K562 (cell line): ENCODE data around the gene MAP1LC3B. TPM values are rescaled to one million over a fixed set of nuclear protein-coding genes. Genes with fewer than 3 reads are reported as not detected.

ENCODE experiments used
- ATAC-seq: fragments of 200-7000 bp; cut with Tn5 transposase; 3 replicates; pipeline ENCODE4 v1.9.1; 2020; ENCODE audit warnings: moderate library complexity
- BruUV-seq: library from RNA; stranded (reverse); fragments of 400-500 nt; replicated peaks from 2 replicates; lab custom pipeline; 2021; lab: Mats Ljungman, UMichigan
- CTCF ChIA-PET: fragments of 300-600 bp; formaldehyde crosslinking; extraction: SDS; loops from one replicate; lab custom pipeline; 2021; ENCODE audit warnings: low intra/inter-chr PET ratio; lab: Yijun Ruan, JAX
- POLR2A ChIA-PET: fragments of 300-600, 350-650 bp; sonication (Branson Sonifier 250); formaldehyde crosslinking; extraction: SDS; loops from one replicate; lab custom pipeline; 2021; ENCODE audit warnings: antibody characterized with exemption, inconsistent platforms; lab: Yijun Ruan, JAX
- DNase-seq, 4 experiments: peaks; one replicate each; pipeline versions ENCODE4 v3.0.0 to v3.0.0-alpha.2; 2011 to 2018; ENCODE audit warnings: low spot score in 3 of 4, mixed read lengths in 3 of 4; ENCODE audit errors: extremely low read depth in 1 of 4
- FAIRE-seq: peaks from 2 replicates; lab custom pipeline; 2011; peaks lifted over from hg19 to GRCh38; lab: Jason Lieb, UNC
- H2AFZ ChIP-seq: 2 replicates; pipeline ENCODE4 v1.6.0; 2011; ENCODE audit warnings: low read depth, low read length, control low read depth, inconsistent platforms
- H3K27ac ChIP-seq: fragments of 200-600 bp; 3 replicates; pipeline ENCODE4 v1.8.0; 2011; ENCODE audit warnings: low read depth, mild to moderate bottlenecking, control low read depth, inconsistent platforms, low read length, moderate library complexity, mixed read lengths; ENCODE audit errors: extremely low read depth
- H3K27me3 ChIP-seq, 2 experiments: fragments of 300-600 bp in 1 of 2; 2 replicates in 1 of 2; 3 replicates in 1 of 2; pipeline versions ENCODE4 v1.6.0 to v1.8.0; 2011; ENCODE audit warnings: inconsistent platforms in 2 of 2, low read length in 2 of 2, mild to moderate bottlenecking in 1 of 2, mixed read lengths in 1 of 2, moderate library complexity in 1 of 2; ENCODE audit not compliant: control insufficient read depth in 2 of 2, insufficient read depth in 2 of 2
- H3K36me3 ChIP-seq: fragments of 300-600 bp; 3 replicates; pipeline ENCODE4 v1.8.0; 2011; ENCODE audit warnings: mild to moderate bottlenecking, low read length, inconsistent platforms; ENCODE audit not compliant: control insufficient read depth, insufficient read depth
- H3K4me1 ChIP-seq, 2 experiments: fragments of 200-600 bp in 1 of 2; replicated peaks in 1 of 2; 2 replicates in 1 of 2; 3 replicates in 1 of 2; pipeline versions ENCODE4 v1.5.1 to v1.8.0; 2011; ENCODE audit warnings: inconsistent platforms in 2 of 2, low read length in 2 of 2, mild to moderate bottlenecking in 1 of 2, mixed read lengths in 1 of 2, moderate library complexity in 1 of 2; ENCODE audit not compliant: control insufficient read depth in 2 of 2, insufficient read depth in 2 of 2
- H3K4me2 ChIP-seq: 2 replicates; pipeline ENCODE4 v1.6.1; 2011; ENCODE audit warnings: low read length, control low read depth, inconsistent platforms, mixed read lengths; ENCODE audit not compliant: insufficient read depth
- H3K4me3 ChIP-seq: fragments of 200-600 bp; sonication (generic), shearing (Covaris generic); 2 replicates; pipeline ENCODE4 v1.5.1; 2016; ENCODE audit warnings: control low read depth, inconsistent platforms
- H3K79me2 ChIP-seq: fragments of 200-600 bp; 3 replicates; pipeline ENCODE4 v1.8.0; 2011; ENCODE audit warnings: low read length, inconsistent platforms; ENCODE audit not compliant: control insufficient read depth, insufficient read depth
- H3K9ac ChIP-seq, 2 experiments: 2 replicates each; pipeline versions ENCODE4 v1.6.0 to v1.6.1; 2011; ENCODE audit warnings: low read depth in 2 of 2, low read length in 2 of 2, control low read depth in 1 of 2, inconsistent platforms in 1 of 2, mild to moderate bottlenecking in 1 of 2, mixed read lengths in 1 of 2; ENCODE audit not compliant: insufficient read depth in 1 of 2
- H3K9me1 ChIP-seq: one replicate; pipeline ENCODE4 v1.6.0; 2011; ENCODE audit warnings: inconsistent platforms, mild to moderate bottlenecking, low read length, moderate library complexity; ENCODE audit not compliant: control insufficient read depth, insufficient read depth
- H3K9me3 ChIP-seq: replicated peaks from 2 replicates; pipeline ENCODE4 v1.5.1; 2011; ENCODE audit warnings: low read depth, low read length, inconsistent platforms; ENCODE audit not compliant: control insufficient read depth, insufficient read depth
- H4K20me1 ChIP-seq: replicated peaks from 2 replicates; pipeline ENCODE4 v1.6.1; 2011; ENCODE audit warnings: low read length, inconsistent platforms, mixed read lengths; ENCODE audit not compliant: control insufficient read depth, insufficient read depth
- ETV6 ChIP-seq, 3 experiments: fragments of 150-350 bp in 1 of 3; sonication (generic) in 1 of 3; formaldehyde crosslinking in 1 of 3; IDR thresholded peaks; 2 replicates each; pipeline versions ENCODE4 v1.6.1 to v1.8.0; 2014 to 2022; ENCODE audit warnings: borderline replicate concordance in 2 of 3, low read depth in 2 of 3, antibody characterized with exemption in 1 of 3, low read length in 1 of 3, mild to moderate bottlenecking in 1 of 3, missing genetic modification reagents in 1 of 3
- EZH2 ChIP-seq: IDR thresholded peaks from 2 replicates; pipeline ENCODE4 v1.6.1; 2012; ENCODE audit warnings: low read depth, mild to moderate bottlenecking, inconsistent platforms, low read length, borderline replicate concordance
- IRF2 ChIP-seq: sonication (generic); formaldehyde crosslinking; IDR thresholded peaks from 2 replicates; pipeline ENCODE4 v1.8.1; 2022; ENCODE audit warnings: mild to moderate bottlenecking, missing genetic modification reagents
- NFE2 ChIP-seq: IDR thresholded peaks from 2 replicates; pipeline ENCODE4 v1.6.1; 2014; ENCODE audit warnings: antibody characterized with exemption, low read depth
- POLR2G ChIP-seq: fragments of 200-400 bp; formaldehyde crosslinking; IDR thresholded peaks from 2 replicates; pipeline ENCODE4 v1.6.1; 2017; ENCODE audit warnings: low read depth, mild to moderate bottlenecking, antibody characterized with exemption, low read length, moderate library complexity
- TRIM28 ChIP-seq: fragments of 450-650 bp; IDR thresholded peaks from 2 replicates; pipeline ENCODE4 v1.6.1; 2017
- ZNF512 ChIP-seq: IDR thresholded peaks from 2 replicates; pipeline ENCODE4 v1.6.1; 2016; ENCODE audit warnings: missing genetic modification characterization, missing compliant biosample characterization
- WGBS: fragments of 100-300 bp; shearing (Covaris generic); methylation state at CpG from one replicate; pipeline ENCODE4 v1.1.6; 2016; ENCODE audit warnings: low coverage, mixed read lengths; ENCODE audit not compliant: insufficient coverage; ENCODE audit errors: missing lambda C conversion rate; 5-methylcytosine and 5-hydroxymethylcytosine counted together
- in situ Hi-C: fragments of 300-500 bp; cut with MboI; formaldehyde crosslinking; loops from 4 replicates; pipeline ENCODE4 v1.15.0; 2018; ENCODE audit warnings: inconsistent platforms, mixed read lengths
- intact Hi-C: fragments of 100-400 bp; cut with micrococcal nuclease; formaldehyde crosslinking; loops from 2 replicates; pipeline ENCODE4 v1.14.2; 2022
- polyA plus RNA-seq, 8 experiments: library from polyadenylated mRNA; depleted of rRNA in 4 of 8; stranded (reverse) in 5 of 8; unstranded in 3 of 8; fragments of >200 nt; fragmentation: Nextera tagmentation in 2 of 8; fragmentation: Illumina TruSeq in 1 of 8; extraction: Ambion mirVana in 2 of 8; extraction: Trizol in 1 of 8; gene quantifications; 2 replicates each; pipeline versions ENCODE4 v1.2.1 to v1.2.3, GENCODE V29; 2011 to 2014; ENCODE audit warnings: inconsistent platforms in 1 of 8, missing spikeins in 1 of 8
- total RNA-seq, 7 experiments: library from RNA; depleted of rRNA in 6 of 7; stranded (reverse); fragments of >200 nt in 6 of 7; fragmentation: Illumina TruSeq in 2 of 7; extraction: Trizol in 2 of 7; gene quantifications; 2 replicates each; pipeline versions ENCODE4 v1.2.1 to v1.2.3, GENCODE V29; 2011 to 2021; ENCODE audit warnings: low replicate concordance in 1 of 7

Gene MAP1LC3B
- total and polyA plus RNA-seq, 9 of the 15 experiments (the other 6 are each of a cell fraction or from before 2014, with no cell fraction given): 16.0 to 81.5 (median 36.7) TPM

GRCh38 chr16:87345726-87346424 lies 46.3 kb upstream of the MAP1LC3B start:
- no peak for TF ChIP-seq IRF2 (CRISPR knock-in tag)
- TF ChIP-seq POLR2G: 0 out of 2 replicates have a peak, but pooled peaks have one; percentile 14
- Histone ChIP-seq H3K9ac (peak overlapping the region in 1 of 2 experiments; percentile 76; a peak in 2 of 4 replicates), H3K4me2 (no peak overlapping the region), H3K27ac (no peak overlapping the region), H3K9me3 (no peaks in the 10 kb centered on the region), H2AFZ (no peak overlapping the region), H3K4me3 (no peak overlapping the region), H3K27me3 (no peaks in the 10 kb centered on the region), H3K4me1 (peaks cover 0 to 23% of the 10 kb centered on the region in 2 experiments; a peak in 1 of 5 replicates), H3K79me2 (peaks cover 2% of the 10 kb centered on the region; the same call in 2 of the 3 replicates), H3K36me3 (peaks cover 67% of the 10 kb centered on the region; the same call in 2 of the 3 replicates), H3K9me1 (peaks cover 5% of the 10 kb centered on the region), H4K20me1 (no peaks in the 10 kb centered on the region; the same call in 1 of the 2 replicates)
- FAIRE-seq: no peak
- ATAC-seq: no peak
- BruUV-seq: no TSS peak
- POLR2A ChIA-PET: interaction anchor here (0.6 kb wide), 1 partner anchor 127 kb away, joined by 3 read pairs; no protein-coding TSS in a partner anchor
- no peak for DNase-seq
- WGBS: 88% methylated on average over 13 of the region's 28 CpGs
- CTCF ChIA-PET: no interaction called here
- intact Hi-C loops (no loop called here), in situ Hi-C loops (no loop called here)

DNA sequence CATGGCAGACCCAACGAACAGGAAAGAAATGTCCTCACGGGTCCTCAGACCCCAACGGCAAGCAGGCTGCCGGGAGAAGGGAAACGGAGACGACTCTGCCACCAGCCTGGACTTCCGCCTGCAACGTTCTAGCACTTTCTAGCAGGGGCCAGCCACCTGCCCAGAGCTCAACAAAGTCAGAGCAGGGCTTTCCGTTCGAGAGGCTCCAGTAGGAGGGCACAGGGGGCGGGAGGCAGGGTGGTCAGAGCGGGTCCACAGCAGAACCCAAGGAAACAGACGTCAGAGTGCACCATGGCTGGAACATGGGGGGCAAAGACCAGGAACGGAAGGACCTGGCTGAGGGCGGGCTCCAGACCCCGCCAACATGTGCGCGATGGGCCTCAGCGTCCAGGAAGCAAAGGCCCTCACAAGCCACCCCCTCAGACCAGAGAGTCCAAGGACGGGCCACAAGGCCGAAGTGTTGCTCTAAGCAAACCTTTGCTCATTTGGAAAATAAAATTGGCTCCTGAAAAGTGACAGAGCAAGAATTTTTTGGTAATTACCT lies 45.5 kb upstream of the MAP1LC3B start:
- DNase-seq (no peak), FAIRE-seq (no peak), ATAC-seq (no peak)
- no TSS peak for BruUV-seq
- Histone ChIP-seq H3K79me2 (peaks cover 2% of the 10 kb centered on the region; the same call in 2 of the 3 replicates), H4K20me1 (no peaks in the 10 kb centered on the region; the same call in 1 of the 2 replicates), H3K9me3 (no peaks in the 10 kb centered on the region), H3K4me3 (no peak overlapping the region), H2AFZ (no peak overlapping the region), H3K9me1 (peaks cover 5% of the 10 kb centered on the region), H3K27me3 (no peaks in the 10 kb centered on the region), H3K36me3 (peaks cover 64% of the 10 kb centered on the region; the same call in 2 of the 3 replicates), H3K4me1 (peaks cover 0 to 23% of the 10 kb centered on the region in 2 experiments; a peak in 1 of 5 replicates), H3K27ac (no peak overlapping the region), H3K4me2 (no peak overlapping the region), H3K9ac (no peak overlapping the region)
- CTCF ChIA-PET: no interaction called here
- TF ChIP-seq ETV6 (IDR thresholded peaks at IDR 0.05; ENCODE audit: borderline replicate concordance in 1 of 2, low read depth in 2 of 2, low read length in 1 of 2) (no peak), ETV6 (CRISPR knock-in tag; IDR thresholded peaks at IDR 0.05; ENCODE audit: borderline replicate concordance) (no peak), EZH2 (no peak), TRIM28 (no peak), NFE2 (no peak), ZNF512 (tag) (no peak)
- intact Hi-C loops (no loop called here), in situ Hi-C loops (no loop called here)
- POLR2A ChIA-PET: no interaction called here
- WGBS: 93% methylated on average over 18 of the region's 21 CpGs
